C4-2B (cell line): ENCODE results near the gene CFL1.

Experiments
- H3K27ac ChIP-seq: fragments of 450-650 bp; 2 replicates; pipeline ENCODE4 v1.5.1; 2017
- ZFX ChIP-seq: fragments of 450-650 bp; IDR thresholded peaks from 2 replicates; pipeline ENCODE4 v1.6.1; 2017
- TF ChIP-seq, protein P1 (sequence below): fragments of 450-650 bp; conservative IDR thresholded peaks from 2 replicates; pipeline ENCODE4 v1.5.1; 2017; ENCODE audit warnings: mild to moderate bottlenecking

The CFL1 gene

DNA sequence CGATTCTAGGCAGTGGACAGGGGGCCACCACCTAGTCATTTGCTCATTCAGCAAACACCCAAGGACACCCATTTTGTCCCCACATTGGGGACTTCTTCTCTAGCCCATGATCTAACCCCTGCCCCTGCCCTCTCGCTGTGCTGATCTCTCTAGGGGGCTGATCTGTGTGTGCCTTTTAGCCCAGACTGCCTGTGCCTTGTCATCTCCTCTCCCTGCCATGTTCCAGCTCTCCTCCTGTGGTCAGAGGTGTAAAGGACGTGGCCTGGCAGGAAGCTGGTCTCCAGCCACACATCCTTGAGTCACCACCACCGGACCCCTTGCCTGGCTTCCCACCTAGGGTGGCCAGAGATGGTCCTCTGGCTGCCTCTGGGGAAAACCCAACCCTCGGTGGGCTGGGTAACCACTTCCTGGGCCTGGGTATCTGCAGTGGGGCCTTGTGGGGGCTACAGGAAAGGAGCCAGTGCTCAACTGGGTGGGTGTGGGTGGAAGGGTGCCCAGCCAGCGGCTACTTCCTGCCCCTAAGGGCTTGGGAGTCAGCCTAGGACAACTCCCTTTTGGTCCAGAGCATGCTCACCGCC, 23.0 kb upstream of the CFL1 start:
- no peak overlapping the region for H3K27ac ChIP-seq
- TF ChIP-seq, protein P1, sequence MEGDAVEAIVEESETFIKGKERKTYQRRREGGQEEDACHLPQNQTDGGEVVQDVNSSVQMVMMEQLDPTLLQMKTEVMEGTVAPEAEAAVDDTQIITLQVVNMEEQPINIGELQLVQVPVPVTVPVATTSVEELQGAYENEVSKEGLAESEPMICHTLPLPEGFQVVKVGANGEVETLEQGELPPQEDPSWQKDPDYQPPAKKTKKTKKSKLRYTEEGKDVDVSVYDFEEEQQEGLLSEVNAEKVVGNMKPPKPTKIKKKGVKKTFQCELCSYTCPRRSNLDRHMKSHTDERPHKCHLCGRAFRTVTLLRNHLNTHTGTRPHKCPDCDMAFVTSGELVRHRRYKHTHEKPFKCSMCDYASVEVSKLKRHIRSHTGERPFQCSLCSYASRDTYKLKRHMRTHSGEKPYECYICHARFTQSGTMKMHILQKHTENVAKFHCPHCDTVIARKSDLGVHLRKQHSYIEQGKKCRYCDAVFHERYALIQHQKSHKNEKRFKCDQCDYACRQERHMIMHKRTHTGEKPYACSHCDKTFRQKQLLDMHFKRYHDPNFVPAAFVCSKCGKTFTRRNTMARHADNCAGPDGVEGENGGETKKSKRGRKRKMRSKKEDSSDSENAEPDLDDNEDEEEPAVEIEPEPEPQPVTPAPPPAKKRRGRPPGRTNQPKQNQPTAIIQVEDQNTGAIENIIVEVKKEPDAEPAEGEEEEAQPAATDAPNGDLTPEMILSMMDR = no peak
- TF ChIP-seq ZFX = no peak

DNA sequence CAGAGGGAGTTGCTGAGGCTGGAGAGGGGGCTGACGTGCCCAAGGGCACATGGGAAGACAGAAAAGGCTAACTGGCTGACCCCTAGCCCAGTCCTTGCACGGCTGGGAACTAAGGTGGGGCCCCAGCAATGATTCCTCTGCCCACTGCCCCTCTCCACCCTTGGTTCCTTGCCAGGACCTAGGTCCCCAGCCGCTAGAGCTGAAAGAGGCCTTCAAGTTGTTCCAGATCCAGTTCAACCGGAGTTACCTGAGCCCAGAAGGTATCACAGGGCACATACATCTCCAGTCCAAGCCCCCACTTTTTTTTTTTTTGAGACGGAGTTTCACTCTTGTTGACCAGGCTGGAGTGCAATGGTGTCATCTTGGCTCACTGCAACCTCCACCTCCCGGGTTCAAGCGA, 22.0 kb upstream of the CFL1 start:
- TF ChIP-seq, protein P1 = no peak
- TF ChIP-seq ZFX = no peak
- no peak overlapping the region for H3K27ac ChIP-seq

GRCh38 chr11:65879617-65880016, 21.6 kb upstream of the CFL1 start, which contains the start of gene CTSW:
TSS of gene CTSW (plus strand) at chr11:65879837. CDS start at chr11:65879855, 18 bp downstream.
- H3K27ac ChIP-seq = no peak within 1 kb of the TSS
- no peak for TF ChIP-seq ZFX
- TF ChIP-seq, protein P1 = no peak

GRCh38 chr11:65873318-65874156, 15.6 kb upstream of the CFL1 start:
- no peak for TF ChIP-seq ZFX
- TF ChIP-seq, protein P1 = no peak
- peak overlapping the region; percentile 39 for H3K27ac ChIP-seq

DNA sequence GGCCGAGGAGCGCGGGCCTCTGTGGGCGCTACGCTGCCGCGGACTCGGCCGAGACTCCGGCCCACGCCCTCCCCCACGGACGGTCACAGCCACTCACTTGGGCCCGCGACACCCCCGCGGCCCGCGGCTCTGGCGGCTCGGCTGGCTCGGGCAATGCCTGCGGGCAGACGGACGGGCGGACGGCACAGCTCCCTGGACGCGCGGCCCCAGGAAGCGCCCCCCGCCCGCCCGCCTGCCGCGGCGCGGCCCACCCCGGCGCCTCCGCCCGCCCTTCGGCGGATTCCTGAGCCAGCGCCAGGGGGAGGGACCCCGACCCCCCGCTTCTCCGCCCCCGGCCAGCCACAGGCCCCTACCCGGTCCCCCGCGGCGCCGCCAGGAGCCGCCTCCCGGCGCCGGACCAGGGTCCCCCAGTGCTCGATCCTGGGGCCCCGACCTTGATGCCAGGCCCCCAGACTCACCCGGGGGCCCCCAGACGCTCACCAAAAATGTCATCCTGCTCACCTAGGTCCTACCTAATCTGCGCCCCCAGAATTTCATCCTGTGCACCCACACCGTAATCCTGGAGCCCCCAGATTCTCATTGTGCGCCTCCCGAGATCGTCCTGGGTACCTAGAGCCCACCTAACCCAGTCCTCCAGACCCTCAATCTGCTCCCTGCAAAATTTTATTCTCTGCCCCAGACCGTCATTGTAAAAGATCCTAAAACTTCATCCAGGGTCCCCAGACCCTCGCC, 14.8 kb upstream of the CFL1 start, which contains the start of gene EFEMP2:
Gene EFEMP2, minus strand, starts transcription at position 215 of the 732 bp plus-strand sequence. CDS start 446 bp downstream, outside the sequence.
- no peak for TF ChIP-seq ZFX
- TF ChIP-seq, protein P1 = no peak
- H3K27ac ChIP-seq = peak within 1 kb of the TSS; percentile 39

DNA sequence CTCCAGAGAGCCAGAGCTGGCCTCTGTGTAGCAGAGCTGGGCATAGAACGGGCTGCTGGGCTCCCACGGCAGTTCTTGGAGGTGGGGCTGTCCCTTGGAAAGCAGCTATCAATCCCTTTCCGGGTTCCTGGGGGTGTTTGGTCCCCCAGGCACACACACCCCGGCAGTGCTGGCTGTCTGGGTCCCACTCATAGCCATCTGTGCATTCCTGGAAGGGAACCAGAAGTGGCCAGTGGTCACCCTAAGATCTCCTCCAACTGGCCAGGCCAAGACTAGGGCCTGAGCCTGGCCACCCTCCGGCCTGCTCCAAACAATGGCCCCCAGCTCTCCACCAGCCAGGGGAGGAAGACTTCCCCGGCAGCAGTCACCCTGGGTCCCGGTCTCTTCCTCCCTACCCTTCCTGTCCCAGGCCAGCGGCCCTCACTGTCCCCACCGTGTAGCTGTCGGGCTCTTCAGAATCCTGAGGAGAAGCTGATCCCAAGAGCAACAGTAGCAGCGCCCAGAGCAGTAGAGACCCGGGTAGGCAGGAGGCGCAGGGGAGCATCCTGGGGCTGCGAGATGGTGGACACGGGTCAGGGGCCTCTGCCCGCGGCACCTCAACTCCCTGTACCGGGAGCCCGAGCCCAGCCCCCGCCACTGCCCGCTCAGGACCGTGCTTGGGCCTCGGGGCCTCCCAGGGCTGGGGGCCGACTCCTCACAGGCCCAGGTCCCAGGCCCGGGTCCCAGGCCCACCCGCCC, 14.0 kb upstream of the CFL1 start:
- H3K27ac ChIP-seq = no peak overlapping the region
- TF ChIP-seq, protein P1 = no peak
- TF ChIP-seq ZFX = no peak
